ENCODE measurements around the gene SH3PXD2A. TPM values are rescaled to one million over a fixed set of nuclear protein-coding genes. Genes with fewer than 3 reads are reported as not detected.

Gene SH3PXD2A
- total and polyA plus RNA-seq, 10 donors: 2.6 to 50.0 (median 35.2) TPM

DNA sequence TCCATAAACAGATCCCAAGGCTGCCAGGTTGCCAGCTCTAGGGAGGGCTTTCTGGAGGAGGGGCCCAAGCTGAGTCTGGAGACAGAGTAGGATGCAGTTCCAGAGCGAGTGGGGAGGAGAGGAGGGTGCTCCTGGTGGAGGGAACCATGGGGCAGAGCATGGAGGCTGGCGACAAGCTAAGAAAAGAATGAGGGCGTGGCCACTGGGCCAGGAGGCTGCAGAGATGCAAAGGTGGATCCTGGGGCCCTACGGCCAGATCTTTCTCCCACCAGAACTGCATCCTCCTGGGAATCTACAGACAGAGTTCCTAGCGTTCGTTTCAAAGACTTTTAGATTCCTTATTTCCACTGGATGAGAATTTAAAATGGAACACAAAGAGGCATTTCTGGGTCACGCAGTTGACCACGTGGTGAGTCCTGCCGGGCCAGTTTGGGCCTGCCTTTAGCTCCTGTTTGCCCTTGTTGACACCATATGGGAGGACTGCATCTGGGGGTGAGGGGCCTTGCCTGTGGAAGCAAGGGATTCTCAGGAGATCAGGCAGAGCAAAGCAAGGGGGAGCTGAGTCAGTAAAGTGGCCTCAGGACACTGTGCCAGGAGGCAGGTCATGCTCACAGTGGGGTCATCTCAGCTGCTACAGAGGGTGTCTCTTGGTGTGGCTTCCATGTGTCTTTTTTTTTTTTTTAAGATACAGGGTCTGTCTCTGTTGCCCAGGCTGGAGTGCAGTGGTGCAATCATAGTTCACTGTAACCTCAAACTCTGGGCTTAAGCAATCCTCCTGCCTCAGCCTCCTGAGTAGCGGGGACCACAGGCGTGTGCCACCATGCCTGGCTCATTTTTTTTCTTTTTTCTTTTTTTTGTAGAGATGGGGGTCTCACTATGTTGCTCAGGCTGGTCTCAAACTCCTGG is 137.8 kb downstream of the SH3PXD2A start:
- no peaks in the 10 kb centered on the region for H3K4me1 ChIP-seq
- TF ChIP-seq, protein P1, sequence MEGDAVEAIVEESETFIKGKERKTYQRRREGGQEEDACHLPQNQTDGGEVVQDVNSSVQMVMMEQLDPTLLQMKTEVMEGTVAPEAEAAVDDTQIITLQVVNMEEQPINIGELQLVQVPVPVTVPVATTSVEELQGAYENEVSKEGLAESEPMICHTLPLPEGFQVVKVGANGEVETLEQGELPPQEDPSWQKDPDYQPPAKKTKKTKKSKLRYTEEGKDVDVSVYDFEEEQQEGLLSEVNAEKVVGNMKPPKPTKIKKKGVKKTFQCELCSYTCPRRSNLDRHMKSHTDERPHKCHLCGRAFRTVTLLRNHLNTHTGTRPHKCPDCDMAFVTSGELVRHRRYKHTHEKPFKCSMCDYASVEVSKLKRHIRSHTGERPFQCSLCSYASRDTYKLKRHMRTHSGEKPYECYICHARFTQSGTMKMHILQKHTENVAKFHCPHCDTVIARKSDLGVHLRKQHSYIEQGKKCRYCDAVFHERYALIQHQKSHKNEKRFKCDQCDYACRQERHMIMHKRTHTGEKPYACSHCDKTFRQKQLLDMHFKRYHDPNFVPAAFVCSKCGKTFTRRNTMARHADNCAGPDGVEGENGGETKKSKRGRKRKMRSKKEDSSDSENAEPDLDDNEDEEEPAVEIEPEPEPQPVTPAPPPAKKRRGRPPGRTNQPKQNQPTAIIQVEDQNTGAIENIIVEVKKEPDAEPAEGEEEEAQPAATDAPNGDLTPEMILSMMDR (IDR thresholded peaks at IDR 0.05 in 8 of 11, conservative IDR thresholded peaks at IDR 0.05 in 3 of 11): no peak
- TF ChIP-seq POLR2A (IDR thresholded peaks at IDR 0.05): no peak
- TF ChIP-seq POLR2AphosphoS5 (IDR thresholded peaks at IDR 0.05): no peak
- no peaks in the 10 kb centered on the region for H3K9me3 ChIP-seq
- peaks cover 0 to 17% (median 0%) of the 10 kb centered on the region in 6 donors for H3K36me3 ChIP-seq
- H3K4me3 ChIP-seq: no peak overlapping the region
- intact Hi-C loops (cut with DNase I; ENCODE audit: low total_unique reads): no loop called here
- no peak for DNase-seq
- no peak overlapping the region for H3K27ac ChIP-seq
- H3K27me3 ChIP-seq (replicated peaks in 1 of 7): no peaks in the 10 kb centered on the region
- 84 to 91% (median 90%) methylated on average over 11 of the region's 11 CpGs for WGBS, 5 donors

DNA sequence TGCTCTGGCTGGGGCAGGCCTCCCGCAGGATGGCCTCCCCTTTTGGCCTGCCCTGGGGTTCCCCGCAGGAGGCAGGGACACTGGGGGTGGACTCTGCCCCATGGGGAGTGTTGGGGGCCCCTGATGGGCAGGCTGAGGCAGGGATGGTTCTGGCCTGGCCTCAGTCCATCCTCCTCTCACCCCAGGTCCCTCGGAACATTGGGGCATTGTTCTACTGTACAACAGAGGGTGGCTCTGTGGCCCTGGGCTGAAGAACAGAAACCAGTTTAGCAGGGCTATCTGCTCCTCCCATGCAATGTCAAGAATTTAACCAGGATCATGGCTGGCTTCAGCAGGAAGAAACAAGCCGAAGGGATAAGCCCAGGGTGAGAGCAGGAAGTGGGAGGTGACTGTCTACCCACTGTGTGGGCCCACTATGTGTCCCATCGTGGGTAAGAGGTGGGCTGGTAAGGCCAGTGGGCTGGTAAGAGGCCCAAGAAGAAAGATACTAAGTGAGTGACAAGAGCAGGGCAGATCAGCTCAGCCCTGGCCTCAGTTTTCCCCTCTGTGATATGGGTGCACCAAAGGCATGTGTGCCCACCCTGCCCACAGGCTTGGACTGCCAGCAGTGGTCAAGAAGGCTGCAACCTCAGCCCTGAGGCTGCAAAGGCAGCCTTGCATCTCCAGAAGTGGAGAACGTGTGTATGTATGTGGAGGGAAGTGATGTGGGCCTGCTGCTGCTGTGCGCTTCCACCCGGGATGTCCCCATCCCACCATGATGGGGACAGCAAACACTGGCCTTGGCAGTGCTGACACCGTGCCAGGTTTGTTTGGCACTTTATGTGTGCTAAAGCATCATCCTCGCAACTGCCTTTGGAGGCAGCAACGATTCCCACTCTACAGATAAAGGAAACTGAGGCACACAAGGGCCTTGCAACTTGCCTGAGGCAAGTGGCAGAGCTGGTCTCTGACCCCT is 138.9 kb downstream of the SH3PXD2A start:
- peaks cover 0 to 17% (median 0%) of the 10 kb centered on the region in 6 donors for H3K36me3 ChIP-seq
- no peak for TF ChIP-seq POLR2A (IDR thresholded peaks at IDR 0.05)
- TF ChIP-seq, protein P1 (IDR thresholded peaks at IDR 0.05 in 8 of 11, conservative IDR thresholded peaks at IDR 0.05 in 3 of 11): no peak
- no peak for TF ChIP-seq POLR2AphosphoS5 (IDR thresholded peaks at IDR 0.05)
- no peaks in the 10 kb centered on the region for H3K4me1 ChIP-seq
- H3K9me3 ChIP-seq: no peaks in the 10 kb centered on the region
- no peak overlapping the region for H3K27ac ChIP-seq
- WGBS, 5 donors: 74 to 91% (median 81%) methylated on average over 8 to 11 of the region's 11 CpGs
- H3K4me3 ChIP-seq: no peak overlapping the region
- no peak for DNase-seq
- intact Hi-C loops (cut with DNase I; ENCODE audit: low total_unique reads): no loop called here
- H3K27me3 ChIP-seq (replicated peaks in 1 of 7): no peaks in the 10 kb centered on the region

DNA sequence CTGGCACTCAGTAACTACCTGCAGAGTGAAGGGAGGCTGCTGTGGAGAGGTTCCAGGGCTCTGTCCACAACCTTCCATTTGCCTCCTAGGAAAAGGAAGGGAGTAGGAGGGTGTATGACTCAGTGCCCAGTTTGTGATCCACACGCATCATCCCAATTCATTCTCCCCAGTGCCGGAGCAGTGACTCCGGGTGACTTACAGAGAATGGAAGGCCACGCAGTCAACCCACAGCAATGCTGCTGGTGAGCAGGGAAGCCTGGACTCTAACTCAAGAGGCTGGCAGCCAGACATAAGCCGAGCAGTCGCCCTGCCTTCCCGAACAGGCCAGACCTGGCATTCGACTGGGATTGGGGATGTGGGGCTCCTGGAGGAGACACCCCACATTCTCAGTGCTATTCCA is 139.9 kb downstream of the SH3PXD2A start:
- H3K27me3 ChIP-seq (replicated peaks in 1 of 7): no peaks in the 10 kb centered on the region
- no peaks in the 10 kb centered on the region for H3K4me1 ChIP-seq
- no peak overlapping the region for H3K27ac ChIP-seq
- intact Hi-C loops (cut with DNase I; ENCODE audit: low total_unique reads): no loop called here
- DNase-seq: no peak
- TF ChIP-seq, protein P1 (IDR thresholded peaks at IDR 0.05 in 8 of 11, conservative IDR thresholded peaks at IDR 0.05 in 3 of 11): no peak
- TF ChIP-seq POLR2AphosphoS5 (IDR thresholded peaks at IDR 0.05): no peak
- TF ChIP-seq POLR2A (IDR thresholded peaks at IDR 0.05): no peak
- WGBS, 5 donors: 84 to 96% (median 92%) methylated on average over 8 of the region's 8 CpGs
- H3K36me3 ChIP-seq: peaks cover 0 to 8% (median 0%) of the 10 kb centered on the region in 6 donors
- no peak overlapping the region for H3K4me3 ChIP-seq
- no peaks in the 10 kb centered on the region for H3K9me3 ChIP-seq
